ENCODE data around the gene KPTN.

DNA sequence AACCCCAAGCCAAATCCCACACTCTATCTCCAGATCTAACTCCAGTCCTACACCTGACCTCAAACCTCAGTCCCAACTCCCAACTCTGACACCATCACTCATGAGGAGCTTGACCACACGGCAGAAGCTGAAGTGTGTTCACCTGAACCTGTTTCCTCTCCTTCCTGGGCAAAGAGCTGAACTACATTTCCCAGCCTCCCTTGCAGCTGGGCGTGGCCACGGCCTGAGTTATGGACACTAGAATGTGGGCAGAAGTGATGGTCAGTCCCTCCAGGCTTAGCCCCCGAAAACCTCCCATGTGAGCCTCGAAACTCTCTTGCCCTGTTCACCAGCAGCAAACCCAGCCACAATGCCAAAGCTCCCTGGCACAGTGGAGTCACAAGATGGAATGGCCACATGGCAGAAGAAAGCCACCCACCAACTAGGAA lies 45.2 kb downstream of the KPTN start:
- TF ChIP-seq CTCF (conservative IDR thresholded peaks at IDR 0.05 in 1 of 2, IDR thresholded peaks at IDR 0.05 in 1 of 2; ENCODE audit: low read depth in 1 of 2, low read length in 2 of 2), result no peak
- no peak for TF ChIP-seq EZH2 (IDR thresholded peaks at IDR 0.05; ENCODE audit: low read length, missing control alignments)

Measured in fibroblast of lung (primary cell).